ENCODE measurements around the gene WWOX. TPM values are rescaled to one million over a fixed set of nuclear protein-coding genes. Genes with fewer than 3 reads are reported as not detected.

Gene WWOX
- total and polyA plus RNA-seq, 2 of the 4 experiments (the other 2 are of a cell fraction): 2.7 to 5.4 TPM

GRCh38 chr16:78292844-78293380, 193.5 kb downstream of the WWOX start:
- Histone ChIP-seq H2BK20ac (ENCODE audit: low read depth, low read length) (no peak overlapping the region), H3K9me3 (ENCODE audit: control insufficient read depth, insufficient read depth, low read length) (peaks cover 11% of the 10 kb centered on the region), H3K79me1 (ENCODE audit: low read depth in 1 of 2, low read length in 2 of 2) (no peaks in the 10 kb centered on the region), H3K56ac (ENCODE audit: extremely low read depth, insufficient read depth, low read length) (no peak overlapping the region), H4K5ac (ENCODE audit: low read depth, low read length) (no peak overlapping the region), H4K91ac (ENCODE audit: insufficient read depth, low read depth, low read length) (no peak overlapping the region), H2AK9ac (replicated peaks; ENCODE audit: low read depth, low read length, poor library complexity) (no peak overlapping the region), H2AFZ (replicated peaks; ENCODE audit: low read length, poor library complexity) (no peak overlapping the region), H3K36me3 (ENCODE audit: control insufficient read depth, insufficient read depth, low read length) (no peaks in the 10 kb centered on the region), H3K4me3 (ENCODE audit: insufficient read depth, low read depth, low read length) (no peak overlapping the region), H2BK120ac (ENCODE audit: low read depth, low read length) (no peak overlapping the region), H3K9me1 (ENCODE audit: insufficient read depth, low read length) (no peaks in the 10 kb centered on the region), H3K27me3 (ENCODE audit: control insufficient read depth, insufficient read depth, low read length) (no peaks in the 10 kb centered on the region), H2BK15ac (ENCODE audit: low read depth, low read length) (no peak overlapping the region), H3K18ac (ENCODE audit: low read depth, low read length) (no peak overlapping the region), H3K27ac (ENCODE audit: insufficient read depth, low read length) (no peak overlapping the region), H4K8ac (ENCODE audit: low read depth in 2 of 2, low read length in 2 of 2) (no peak overlapping the region), H3K4me1 (ENCODE audit: control insufficient read depth, insufficient read depth, low read length) (no peaks in the 10 kb centered on the region), H3K23ac (ENCODE audit: low read depth, low read length) (no peak overlapping the region), H3K4me2 (ENCODE audit: low read depth, low read length) (no peak overlapping the region), H2BK5ac (ENCODE audit: low read depth, low read length, poor library complexity, severe bottlenecking) (no peak overlapping the region), H3K4ac (ENCODE audit: low read depth, low read length) (no peak overlapping the region), H2AK5ac (ENCODE audit: low read depth, low read length) (no peak overlapping the region), H3K9ac (ENCODE audit: low read depth, low read length) (no peak overlapping the region), H3K14ac (replicated peaks; ENCODE audit: low read depth, low read length) (no peak overlapping the region), H4K20me1 (ENCODE audit: insufficient read depth, low read length) (no peaks in the 10 kb centered on the region)
- ChIA-PET CTCF (interaction anchor here (0.9 kb wide), 1 partner anchor 109 kb away, joined by 3 read pairs; no protein-coding TSS in a partner anchor), POLR2A (ENCODE audit: unreplicated experiment) (no interaction called here)
- no CpG with 5 or more reads among the region's 1 CpG for WGBS, 2 experiments (ENCODE audit: extremely low coverage in 2 of 2, insufficient read length in 1 of 2)
- in situ Hi-C loops (cut with MboI; ENCODE audit: low sequenced_read_pairs): no loop called here
- no peak for ATAC-seq (ENCODE audit: low read depth)
- no TSS peak for BruUV-seq (replicated peaks)
- DNase-seq: no peak
- TF ChIP-seq MAFK (IDR thresholded peaks at IDR 0.05; ENCODE audit: low read depth, low read length): no peak
- TF ChIP-seq FOS (IDR thresholded peaks at IDR 0.05; ENCODE audit: low read depth, low read length): no peak
- TF ChIP-seq CHD1 (IDR thresholded peaks at IDR 0.05; ENCODE audit: low read depth, low read length): no peak
- no peak for TF ChIP-seq MAZ (IDR thresholded peaks at IDR 0.05; ENCODE audit: borderline replicate concordance, low read depth, low read length)
- TF ChIP-seq USF2 (IDR thresholded peaks at IDR 0.05; ENCODE audit: low read depth, low read length): no peak
- no peak for TF ChIP-seq MXI1 (IDR thresholded peaks at IDR 0.05; ENCODE audit: borderline replicate concordance, low read depth, low read length)
- TF ChIP-seq CTCF (conservative IDR thresholded peaks at IDR 0.05; ENCODE audit: low read depth, low read length): no peak
- no peak for TF ChIP-seq RCOR1 (IDR thresholded peaks at IDR 0.05; ENCODE audit: insufficient replicate concordance, low read length)
- no peak for TF ChIP-seq CEBPB (IDR thresholded peaks at IDR 0.05; ENCODE audit: low read depth, low read length)
- TF ChIP-seq POLR2A (IDR thresholded peaks at IDR 0.05; ENCODE audit: low read depth, low read length): no peak
- TF ChIP-seq ELK1 (IDR thresholded peaks at IDR 0.05; ENCODE audit: borderline replicate concordance, low read depth, low read length): no peak
- no peak for TF ChIP-seq NFE2L2 (IDR thresholded peaks at IDR 0.05; ENCODE audit: low read depth, low read length)
- intact Hi-C loops (cut with micrococcal nuclease): no loop called here
- dilution Hi-C loops (cut with HindIII; ENCODE audit: low sequenced_read_pairs, unreplicated experiment): no loop called here
